SK-N-SH (cell line): ENCODE data around the gene CBFA2T3. TPM values are rescaled to one million over a fixed set of nuclear protein-coding genes. Genes with fewer than 3 reads are reported as not detected.

Experiments
- CTCF ChIA-PET: fragments of 300-600, 350-600 bp; formaldehyde crosslinking; extraction: SDS; loops from one replicate; lab custom pipeline; 2021; lab: Yijun Ruan, JAX
- POLR2A ChIA-PET: fragments of 350-600 bp; sonication (Branson Sonifier 250); formaldehyde crosslinking; extraction: SDS; loops from one replicate; lab custom pipeline; 2020; ENCODE audit warnings: antibody characterized with exemption, inconsistent platforms; lab: Yijun Ruan, JAX
- DNase-seq: peaks from one replicate; pipeline ENCODE4 v3.0.0; 2012
- H2AFZ ChIP-seq: fragments of 200-600 bp; sonication (generic); 2 replicates; pipeline ENCODE4 v1.8.1; 2016; ENCODE audit warnings: antibody characterized with exemption, mild to moderate bottlenecking, low read depth
- H3F3A ChIP-seq: fragments of 200-600 bp; sonication (generic); replicated peaks from 2 replicates; pipeline ENCODE3; 2016; ENCODE audit warnings: antibody characterized with exemption, mild to moderate bottlenecking; ENCODE audit not compliant: insufficient read depth
- H3K27ac ChIP-seq, 2 experiments: fragments of 200-500 bp in 1 of 2; fragments of 200-600 bp in 1 of 2; sonication (Bioruptor generic) in 1 of 2; sonication (generic), shearing (Covaris generic) in 1 of 2; 2 replicates each; pipeline versions ENCODE4 v1.5.1 to v1.6.1; 2014 to 2016; ENCODE audit warnings: low read depth in 2 of 2, inconsistent platforms in 1 of 2, low read length in 1 of 2, mild to moderate bottlenecking in 1 of 2, mixed read lengths in 1 of 2
- H3K27me3 ChIP-seq: fragments of 200-600 bp; sonication (generic), shearing (Covaris generic); 2 replicates; pipeline ENCODE4 v1.6.1; 2016; ENCODE audit warnings: mixed run types; ENCODE audit not compliant: insufficient read depth
- H3K36me3 ChIP-seq, 2 experiments: fragments of 200-500 bp in 1 of 2; fragments of 200-600 bp in 1 of 2; sonication (Bioruptor generic) in 1 of 2; sonication (generic) in 1 of 2; replicated peaks in 1 of 2; 2 replicates each; pipeline versions ENCODE3 to v1.5.1; 2014 to 2016; ENCODE audit warnings: low read length in 1 of 2, mild to moderate bottlenecking in 1 of 2; ENCODE audit not compliant: insufficient read depth in 2 of 2, control insufficient read depth in 1 of 2
- H3K4me1 ChIP-seq, 2 experiments: fragments of 200-500 bp in 1 of 2; fragments of 200-600 bp in 1 of 2; sonication (Bioruptor generic) in 1 of 2; sonication (generic), shearing (Covaris generic) in 1 of 2; 2 replicates each; pipeline versions ENCODE4 v1.5.1 to v1.6.1; 2014 to 2016; ENCODE audit warnings: low read depth in 1 of 2, low read length in 1 of 2, mixed run types in 1 of 2; ENCODE audit not compliant: insufficient read depth in 2 of 2, control insufficient read depth in 1 of 2
- H3K4me2 ChIP-seq: fragments of 200-600 bp; sonication (generic), shearing (Covaris generic); 2 replicates; pipeline ENCODE4 v1.6.1; 2017; ENCODE audit warnings: mixed run types
- H3K4me3 ChIP-seq, 2 experiments: fragments of 200-500 bp in 1 of 2; fragments of 200-600 bp in 1 of 2; sonication (Bioruptor generic) in 1 of 2; sonication (generic), shearing (Covaris generic) in 1 of 2; 2 replicates each; pipeline versions ENCODE4 v1.5.1 to v1.8.1; 2014 to 2016; ENCODE audit warnings: low read depth in 2 of 2, inconsistent platforms in 1 of 2, low read length in 1 of 2, mild to moderate bottlenecking in 1 of 2, mixed read lengths in 1 of 2, moderate library complexity in 1 of 2
- H3K79me2 ChIP-seq: fragments of 200-600 bp; sonication (generic); 2 replicates; pipeline ENCODE4 v1.8.1; 2017; ENCODE audit warnings: mild to moderate bottlenecking; ENCODE audit not compliant: insufficient read depth
- H3K9ac ChIP-seq: fragments of 200-600 bp; sonication (generic); 2 replicates; pipeline ENCODE4 v1.6.1; 2017; ENCODE audit warnings: mixed run types
- H3K9me2 ChIP-seq: fragments of 200-600 bp; sonication (generic); 2 replicates; pipeline ENCODE4 v1.6.1; 2017; ENCODE audit warnings: mixed run types
- H3K9me3 ChIP-seq: fragments of 200-600 bp; sonication (generic); 2 replicates; pipeline ENCODE4 v1.6.1; 2017; ENCODE audit warnings: mixed run types, mild to moderate bottlenecking, moderate library complexity
- H4K20me1 ChIP-seq: fragments of 200-600 bp; sonication (generic); 2 replicates; pipeline ENCODE4 v1.6.1; 2017; ENCODE audit warnings: mild to moderate bottlenecking, mixed run types; ENCODE audit not compliant: insufficient read depth
- CHD2 ChIP-seq: fragments of 150-350 bp; IDR thresholded peaks from 2 replicates; pipeline ENCODE4 v1.6.1; 2018; ENCODE audit warnings: low read length; ENCODE audit not compliant: partially characterized antibody
- FOSL2 ChIP-seq: IDR thresholded peaks from 2 replicates; pipeline ENCODE4 v1.4.0; 2012; ENCODE audit warnings: low read depth, mild to moderate bottlenecking, moderate library complexity, borderline replicate concordance
- FOXJ3 ChIP-seq: sonication (generic); formaldehyde crosslinking; IDR thresholded peaks from 2 replicates; pipeline ENCODE4 v1.5.1; 2020; ENCODE audit warnings: mild to moderate bottlenecking, missing genetic modification reagents
- GATA2 ChIP-seq: sonication (generic); formaldehyde crosslinking; IDR thresholded peaks from 2 replicates; pipeline ENCODE4 v1.5.0; 2020; ENCODE audit warnings: mild to moderate bottlenecking, missing genetic modification reagents
- MEF2A ChIP-seq: IDR thresholded peaks from 2 replicates; pipeline ENCODE4 v1.4.0; 2012; ENCODE audit warnings: low read depth, borderline replicate concordance
- NFIC ChIP-seq: IDR thresholded peaks from 2 replicates; pipeline ENCODE4 v1.4.0; 2012; ENCODE audit warnings: borderline replicate concordance
- RAD21 ChIP-seq: IDR thresholded peaks from 2 replicates; pipeline ENCODE4 v1.6.1; 2012; ENCODE audit warnings: mild to moderate bottlenecking, low read length
- RCOR1 ChIP-seq: fragments of 150-350 bp; IDR thresholded peaks from 2 replicates; pipeline ENCODE4 v1.6.1; 2017; ENCODE audit warnings: antibody characterized with exemption, low read length
- RXRA ChIP-seq: IDR thresholded peaks from 2 replicates; pipeline ENCODE4 v1.4.0; 2012; ENCODE audit warnings: low read depth, mild to moderate bottlenecking, borderline replicate concordance
- SIN3A ChIP-seq: IDR thresholded peaks from 2 replicates; pipeline ENCODE4 v1.6.1; 2012; ENCODE audit warnings: low read depth, mild to moderate bottlenecking, low read length, moderate library complexity, borderline replicate concordance
- TAF1 ChIP-seq: IDR thresholded peaks from 2 replicates; pipeline ENCODE4 v1.6.1; 2012; ENCODE audit warnings: low read depth, mild to moderate bottlenecking, low read length, moderate library complexity, borderline replicate concordance
- YY1 ChIP-seq: IDR thresholded peaks from 2 replicates; pipeline ENCODE4 v1.4.0; 2012; ENCODE audit warnings: low read depth, mild to moderate bottlenecking
- WGBS: methylation state at CpG from one replicate; pipeline ENCODE4 v1.1.6; 2017; ENCODE audit warnings: low lambda C conversion rate; 5-methylcytosine and 5-hydroxymethylcytosine counted together
- polyA plus RNA-seq, 3 experiments: library from polyadenylated mRNA; depleted of rRNA; stranded (reverse); fragments of >200 nt; gene quantifications; 2 replicates each; pipeline ENCODE4 v1.2.3, GENCODE V29; 2012
- TF ChIP-seq, protein P1 (sequence below): fragments of 200-600 bp; sonication (generic); IDR thresholded peaks from 2 replicates; pipeline ENCODE4 v1.6.1; 2017; ENCODE audit warnings: antibody characterized with exemption, mild to moderate bottlenecking, moderate library complexity
- TF ChIP-seq, protein P2 (sequence below): IDR thresholded peaks from 2 replicates; pipeline ENCODE4 v1.4.0; 2012; ENCODE audit warnings: low read depth, borderline replicate concordance
- TF ChIP-seq, protein P3 (sequence below): IDR thresholded peaks from 2 replicates; pipeline ENCODE4; 2012
- TF ChIP-seq, protein P4 (sequence below): IDR thresholded peaks from 2 replicates; pipeline ENCODE4 v1.4.0; 2012; ENCODE audit warnings: low read depth, borderline replicate concordance
- TF ChIP-seq, protein P5 (sequence below): IDR thresholded peaks from 2 replicates; pipeline ENCODE4 v1.4.0; 2012; ENCODE audit warnings: low read depth

Gene CBFA2T3
- polyA plus RNA-seq, 1 of the 3 experiments (the other 2 are of a cell fraction): not detected

DNA sequence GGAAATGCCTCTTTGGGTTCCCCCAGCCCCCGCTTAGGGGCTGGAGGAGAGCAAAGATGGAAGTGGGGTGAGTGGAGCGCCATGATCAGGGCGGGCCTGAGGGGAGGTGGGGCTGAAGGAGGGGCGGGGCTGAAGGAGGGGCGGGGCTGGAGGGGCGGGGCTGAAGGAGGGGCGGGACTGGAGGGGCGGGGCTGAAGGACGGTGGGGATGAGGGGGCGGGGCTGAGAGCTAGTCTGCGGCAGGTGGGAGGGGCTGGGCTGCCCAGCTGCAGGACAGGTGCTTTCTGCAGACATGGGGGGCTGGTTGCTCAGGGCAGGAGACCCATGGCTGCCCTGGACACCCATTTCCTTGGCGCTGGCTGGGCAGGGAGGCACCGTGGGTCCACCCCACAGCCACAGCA, 71.4 kb downstream of the CBFA2T3 start (continued):
- no peak for TF ChIP-seq RAD21
- TF ChIP-seq YY1: no peak

DNA sequence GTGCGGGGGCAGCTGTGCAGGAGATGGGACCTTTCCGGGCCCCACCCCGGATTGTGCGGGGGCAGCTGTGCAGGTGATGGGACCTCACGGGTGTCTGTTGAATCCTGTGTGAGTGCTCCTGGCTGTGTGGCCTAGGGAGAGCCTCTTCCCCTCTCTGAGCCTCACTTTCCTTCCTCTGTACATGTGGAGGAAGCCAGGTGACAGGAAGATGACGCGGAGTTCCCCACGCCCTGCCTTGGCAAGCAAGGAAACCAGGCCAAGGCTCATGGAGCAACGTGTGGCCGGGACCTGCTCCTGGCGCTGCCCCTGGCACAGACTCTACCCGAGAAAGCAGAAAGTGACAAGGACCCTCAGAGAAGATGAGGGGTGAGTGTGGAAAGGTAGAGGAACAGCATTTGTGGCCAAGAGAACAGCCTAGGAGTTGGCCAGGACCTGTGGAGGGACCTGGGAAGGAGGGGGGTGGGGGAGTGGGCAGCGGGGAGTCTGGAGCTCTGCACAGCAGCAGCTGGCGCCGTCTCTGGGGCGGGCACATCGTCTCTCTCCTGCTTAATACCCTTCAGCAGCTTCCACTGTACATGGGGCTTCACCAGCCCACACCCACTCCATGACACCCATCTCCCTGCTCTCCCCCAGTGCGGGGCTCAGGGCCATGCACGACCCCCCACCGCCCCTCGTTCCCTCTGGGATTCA, 72.2 kb downstream of the CBFA2T3 start:
- POLR2A ChIA-PET: no interaction called here

More for the DNA sequence above, 72.2 kb downstream of the CBFA2T3 start:
- no peaks in the 10 kb centered on the region for H3K36me3 ChIP-seq
- H3K4me3 ChIP-seq: no peak overlapping the region
- TF ChIP-seq NFIC: no peak
- no peak for TF ChIP-seq RCOR1
- TF ChIP-seq, protein P1, sequence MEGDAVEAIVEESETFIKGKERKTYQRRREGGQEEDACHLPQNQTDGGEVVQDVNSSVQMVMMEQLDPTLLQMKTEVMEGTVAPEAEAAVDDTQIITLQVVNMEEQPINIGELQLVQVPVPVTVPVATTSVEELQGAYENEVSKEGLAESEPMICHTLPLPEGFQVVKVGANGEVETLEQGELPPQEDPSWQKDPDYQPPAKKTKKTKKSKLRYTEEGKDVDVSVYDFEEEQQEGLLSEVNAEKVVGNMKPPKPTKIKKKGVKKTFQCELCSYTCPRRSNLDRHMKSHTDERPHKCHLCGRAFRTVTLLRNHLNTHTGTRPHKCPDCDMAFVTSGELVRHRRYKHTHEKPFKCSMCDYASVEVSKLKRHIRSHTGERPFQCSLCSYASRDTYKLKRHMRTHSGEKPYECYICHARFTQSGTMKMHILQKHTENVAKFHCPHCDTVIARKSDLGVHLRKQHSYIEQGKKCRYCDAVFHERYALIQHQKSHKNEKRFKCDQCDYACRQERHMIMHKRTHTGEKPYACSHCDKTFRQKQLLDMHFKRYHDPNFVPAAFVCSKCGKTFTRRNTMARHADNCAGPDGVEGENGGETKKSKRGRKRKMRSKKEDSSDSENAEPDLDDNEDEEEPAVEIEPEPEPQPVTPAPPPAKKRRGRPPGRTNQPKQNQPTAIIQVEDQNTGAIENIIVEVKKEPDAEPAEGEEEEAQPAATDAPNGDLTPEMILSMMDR: no peak
- TF ChIP-seq, protein P2, sequence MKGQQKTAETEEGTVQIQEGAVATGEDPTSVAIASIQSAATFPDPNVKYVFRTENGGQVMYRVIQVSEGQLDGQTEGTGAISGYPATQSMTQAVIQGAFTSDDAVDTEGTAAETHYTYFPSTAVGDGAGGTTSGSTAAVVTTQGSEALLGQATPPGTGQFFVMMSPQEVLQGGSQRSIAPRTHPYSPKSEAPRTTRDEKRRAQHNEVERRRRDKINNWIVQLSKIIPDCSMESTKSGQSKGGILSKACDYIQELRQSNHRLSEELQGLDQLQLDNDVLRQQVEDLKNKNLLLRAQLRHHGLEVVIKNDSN: no peak
- no peak for TF ChIP-seq RXRA
- no peak for TF ChIP-seq RAD21
- TF ChIP-seq, protein P3, sequence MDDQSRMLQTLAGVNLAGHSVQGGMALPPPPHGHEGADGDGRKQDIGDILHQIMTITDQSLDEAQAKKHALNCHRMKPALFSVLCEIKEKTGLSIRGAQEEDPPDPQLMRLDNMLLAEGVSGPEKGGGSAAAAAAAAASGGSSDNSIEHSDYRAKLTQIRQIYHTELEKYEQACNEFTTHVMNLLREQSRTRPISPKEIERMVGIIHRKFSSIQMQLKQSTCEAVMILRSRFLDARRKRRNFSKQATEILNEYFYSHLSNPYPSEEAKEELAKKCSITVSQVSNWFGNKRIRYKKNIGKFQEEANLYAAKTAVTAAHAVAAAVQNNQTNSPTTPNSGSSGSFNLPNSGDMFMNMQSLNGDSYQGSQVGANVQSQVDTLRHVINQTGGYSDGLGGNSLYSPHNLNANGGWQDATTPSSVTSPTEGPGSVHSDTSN: no peak
- TF ChIP-seq CHD2: no peak
- no peak for TF ChIP-seq TAF1
- no peak for TF ChIP-seq FOSL2
- no peak for TF ChIP-seq FOXJ3 (CRISPR knock-in tag)
- TF ChIP-seq, protein P4, sequence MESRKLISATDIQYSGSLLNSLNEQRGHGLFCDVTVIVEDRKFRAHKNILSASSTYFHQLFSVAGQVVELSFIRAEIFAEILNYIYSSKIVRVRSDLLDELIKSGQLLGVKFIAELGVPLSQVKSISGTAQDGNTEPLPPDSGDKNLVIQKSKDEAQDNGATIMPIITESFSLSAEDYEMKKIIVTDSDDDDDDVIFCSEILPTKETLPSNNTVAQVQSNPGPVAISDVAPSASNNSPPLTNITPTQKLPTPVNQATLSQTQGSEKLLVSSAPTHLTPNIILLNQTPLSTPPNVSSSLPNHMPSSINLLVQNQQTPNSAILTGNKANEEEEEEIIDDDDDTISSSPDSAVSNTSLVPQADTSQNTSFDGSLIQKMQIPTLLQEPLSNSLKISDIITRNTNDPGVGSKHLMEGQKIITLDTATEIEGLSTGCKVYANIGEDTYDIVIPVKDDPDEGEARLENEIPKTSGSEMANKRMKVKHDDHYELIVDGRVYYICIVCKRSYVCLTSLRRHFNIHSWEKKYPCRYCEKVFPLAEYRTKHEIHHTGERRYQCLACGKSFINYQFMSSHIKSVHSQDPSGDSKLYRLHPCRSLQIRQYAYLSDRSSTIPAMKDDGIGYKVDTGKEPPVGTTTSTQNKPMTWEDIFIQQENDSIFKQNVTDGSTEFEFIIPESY: no peak
- TF ChIP-seq GATA2 (CRISPR knock-in tag): no peak
- no peak for TF ChIP-seq YY1
- TF ChIP-seq, protein P5, sequence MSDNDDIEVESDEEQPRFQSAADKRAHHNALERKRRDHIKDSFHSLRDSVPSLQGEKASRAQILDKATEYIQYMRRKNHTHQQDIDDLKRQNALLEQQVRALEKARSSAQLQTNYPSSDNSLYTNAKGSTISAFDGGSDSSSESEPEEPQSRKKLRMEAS: no peak
- no peak for TF ChIP-seq SIN3A
- TF ChIP-seq MEF2A: no peak
- DNase-seq: no peak
- no peak overlapping the region for H2AFZ ChIP-seq
- H3K27ac ChIP-seq: no peak overlapping the region
- no peaks in the 10 kb centered on the region for H3K9me3 ChIP-seq
- no peaks in the 10 kb centered on the region for H4K20me1 ChIP-seq
- peaks cover 27% of the 10 kb centered on the region for H3K27me3 ChIP-seq
- no peak overlapping the region for H3K4me2 ChIP-seq
- 73% methylated on average over 19 of the region's 21 CpGs for WGBS
- CTCF ChIA-PET: interaction anchor here (0.9 kb wide), 1 partner anchor 169 kb away, joined by 5 read pairs; no protein-coding TSS in a partner anchor
- no peaks in the 10 kb centered on the region for H3K9me2 ChIP-seq
- H3F3A ChIP-seq: no peaks in the 10 kb centered on the region
- H3K79me2 ChIP-seq: no peaks in the 10 kb centered on the region
- no peaks in the 10 kb centered on the region; a peak in 1 of 4 replicates for H3K4me1 ChIP-seq
- no peak overlapping the region for H3K9ac ChIP-seq
